NCI-H2081 (cell line): ENCODE measurements around the gene OR4K14.
"Not testable (repeated sequence)": the region's sequence is repeated elsewhere in the genome, so short reads cannot be mapped to it uniquely, and the experiment has no call there.

Source experiments
- DNase-seq, 2 experiments: peaks; one replicate each; lab custom pipeline; 2025; lab: John Stamatoyannopoulos, UW

The OR4K14 gene

GRCh38 chr14:20019257-20019865 is at the start of gene OR4K14:
Gene OR4K14 (minus strand): TSS chr14:20019307. CDS start chr14:20015193, 4,114 bp downstream.
- DNase-seq = no peak

GRCh38 chr14:20059745-20060144 is 40.6 kb upstream of the OR4K14 start, which contains the start of gene OR4L1:
Gene OR4L1 (plus strand): TSS chr14:20060045. CDS start chr14:20060045, 0 bp downstream.
- no peak for DNase-seq

- DNase-seq = no peak
Observed at GRCh38 chr14:20048202-20048601, 29.1 kb upstream of the OR4K14 start.

GRCh38 chr14:20044243-20044642 is 25.1 kb upstream of the OR4K14 start:
- no peak for DNase-seq

GRCh38 chr14:20035938-20036337 is 16.8 kb upstream of the OR4K14 start, which contains the start of gene OR4K13:
Gene OR4K13 (minus strand): TSS chr14:20036038. CDS start chr14:20034758, 1,280 bp downstream.
- no peak for DNase-seq

GRCh38 chr14:20035449-20035848 is 16.3 kb upstream of the OR4K14 start:
- no peak for DNase-seq

GRCh38 chr14:20031058-20031457 is 12.0 kb upstream of the OR4K14 start:
- no peak for DNase-seq

GRCh38 chr14:20008156-20008555 is 11.0 kb downstream of the OR4K14 start:
- DNase-seq = no peak

GRCh38 chr14:20002319-20002718 is 16.8 kb downstream of the OR4K14 start:
- no peak for DNase-seq

GRCh38 chr14:20001863-20002262 is 17.2 kb downstream of the OR4K14 start, which contains the start of gene OR4Q2:
Gene OR4Q2 (plus strand): TSS chr14:20002163.
- DNase-seq = no peak

GRCh38 chr14:19993438-19993837 is 25.7 kb downstream of the OR4K14 start:
- DNase-seq = no peak

- DNase-seq = no peak
Observed at GRCh38 chr14:19975291-19975690, 43.8 kb downstream of the OR4K14 start, which contains the start of gene OR4K15. Gene OR4K15 (plus strand): TSS chr14:19975591. CDS start chr14:19975591, 0 bp downstream.

GRCh38 chr14:19974844-19975243 is 44.3 kb downstream of the OR4K14 start:
- DNase-seq = no peak

GRCh38 chr14:19969735-19970134 is 49.4 kb downstream of the OR4K14 start:
- not testable (repeated sequence) for DNase-seq
